IMR-90 (cell line): Measurements from ENCODE around the gene FNDC3A.

ENCODE experiments used
- BHLHE40 ChIP-seq: fragments of 150-350 bp; IDR thresholded peaks from 2 replicates; pipeline ENCODE4 v1.6.1; 2016; ENCODE audit warnings: mild to moderate bottlenecking, low read depth, low read length
- CTCF ChIP-seq: conservative IDR thresholded peaks from 2 replicates; pipeline ENCODE4 v1.5.1; 2012; ENCODE audit warnings: mild to moderate bottlenecking, low read depth, low read length, improper control_type of control experiment
- MAFK ChIP-seq: IDR thresholded peaks from 2 replicates; pipeline ENCODE4 v1.6.1; 2012; ENCODE audit warnings: low read depth, low read length, improper control_type of control experiment
- NFE2L2 ChIP-seq: fragments of 150-350 bp; IDR thresholded peaks from 2 replicates; pipeline ENCODE4 v1.6.1; 2016; ENCODE audit warnings: low read depth, mild to moderate bottlenecking, low read length
- SMC3 ChIP-seq: fragments of 150-350 bp; IDR thresholded peaks from 2 replicates; pipeline ENCODE4 v1.6.1; 2016; ENCODE audit warnings: low read depth, mild to moderate bottlenecking, antibody characterized with exemption, low read length, moderate library complexity

- no peak for TF ChIP-seq CTCF
- TF ChIP-seq SMC3, result no peak
- no peak for TF ChIP-seq NFE2L2
- TF ChIP-seq BHLHE40, result no peak
- TF ChIP-seq MAFK, result no peak
These were observed 30.1 kb upstream of the FNDC3A start for GRCh38 chr13:48945626-48946025.
